ENCODE measurements around the gene SMAD1.

Gene SMAD1

DNA sequence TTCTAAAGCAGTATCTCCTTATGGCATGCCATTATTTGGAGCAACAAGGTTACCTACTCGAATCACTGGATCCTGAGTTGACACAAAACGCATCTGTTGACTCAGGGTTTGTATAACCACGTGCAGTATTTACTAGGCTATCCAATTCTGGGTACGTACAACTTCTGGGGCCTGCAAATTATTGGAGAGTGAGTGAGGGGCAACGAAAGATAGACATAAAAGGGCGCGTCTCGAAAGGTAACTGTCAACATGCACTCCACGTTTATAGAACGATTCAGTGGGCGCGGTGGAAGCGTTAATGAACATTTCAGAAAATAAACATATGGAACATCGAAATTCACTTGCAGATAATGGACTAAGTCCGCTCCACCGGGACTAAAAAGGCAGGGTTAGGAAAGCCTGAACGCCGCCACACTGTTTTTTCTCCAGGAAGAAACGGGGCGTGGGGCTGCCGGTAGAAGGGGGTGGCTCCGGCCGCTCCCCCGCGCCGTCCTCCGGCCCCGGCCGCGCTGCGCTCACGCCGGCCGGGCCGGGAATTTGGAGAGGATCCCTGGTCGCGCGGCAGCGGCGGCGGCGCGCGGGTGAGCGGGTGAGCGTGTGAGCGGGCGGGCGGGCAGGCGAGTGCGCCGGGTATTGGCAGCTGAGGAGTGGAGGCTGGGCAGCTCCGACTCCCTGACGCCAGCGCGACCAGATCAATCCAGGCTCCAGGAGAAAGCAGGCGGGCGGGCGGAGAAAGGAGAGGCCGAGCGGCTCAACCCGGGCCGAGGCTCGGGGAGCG lies at the start of gene SMAD1:
TSS of gene SMAD1 (plus strand) at position 690 of the 778 bp plus-strand sequence. CDS start 32,761 bp downstream, outside the sequence.
- peak within 1 kb of the TSS; percentile 96 for H3K4me2 ChIP-seq (ENCODE audit: low read length)
- H3K9me3 ChIP-seq (ENCODE audit: insufficient read depth, low read length): no peaks in the 10 kb centered on the region
- peaks cover 50% of the 10 kb centered on the region for H3K27me3 ChIP-seq (ENCODE audit: low read depth, low read length)
- peak within 1 kb of the TSS; percentile 95 for H2AFZ ChIP-seq (ENCODE audit: low read depth, low read length)
- peaks cover 5% of the 10 kb centered on the region; the same call in 1 of the 2 replicates for H4K20me1 ChIP-seq (ENCODE audit: insufficient read depth, low read length)
- peak within 1 kb of the TSS; percentile 78 for H3K4me3 ChIP-seq (ENCODE audit: low read length)
- no peak within 1 kb of the TSS for H3K27ac ChIP-seq (ENCODE audit: low read length)
- H3K79me2 ChIP-seq (ENCODE audit: low read length): no peaks in the 10 kb centered on the region
- peaks cover 11% of the 10 kb centered on the region for H3K4me1 ChIP-seq (ENCODE audit: low read length)
- H3K36me3 ChIP-seq (replicated peaks; ENCODE audit: low read depth, low read length): no peaks in the 10 kb centered on the region
- no peak for TF ChIP-seq EZH2phosphoT487 (IDR thresholded peaks at IDR 0.05; ENCODE audit: low read depth)
- TF ChIP-seq, protein P1, sequence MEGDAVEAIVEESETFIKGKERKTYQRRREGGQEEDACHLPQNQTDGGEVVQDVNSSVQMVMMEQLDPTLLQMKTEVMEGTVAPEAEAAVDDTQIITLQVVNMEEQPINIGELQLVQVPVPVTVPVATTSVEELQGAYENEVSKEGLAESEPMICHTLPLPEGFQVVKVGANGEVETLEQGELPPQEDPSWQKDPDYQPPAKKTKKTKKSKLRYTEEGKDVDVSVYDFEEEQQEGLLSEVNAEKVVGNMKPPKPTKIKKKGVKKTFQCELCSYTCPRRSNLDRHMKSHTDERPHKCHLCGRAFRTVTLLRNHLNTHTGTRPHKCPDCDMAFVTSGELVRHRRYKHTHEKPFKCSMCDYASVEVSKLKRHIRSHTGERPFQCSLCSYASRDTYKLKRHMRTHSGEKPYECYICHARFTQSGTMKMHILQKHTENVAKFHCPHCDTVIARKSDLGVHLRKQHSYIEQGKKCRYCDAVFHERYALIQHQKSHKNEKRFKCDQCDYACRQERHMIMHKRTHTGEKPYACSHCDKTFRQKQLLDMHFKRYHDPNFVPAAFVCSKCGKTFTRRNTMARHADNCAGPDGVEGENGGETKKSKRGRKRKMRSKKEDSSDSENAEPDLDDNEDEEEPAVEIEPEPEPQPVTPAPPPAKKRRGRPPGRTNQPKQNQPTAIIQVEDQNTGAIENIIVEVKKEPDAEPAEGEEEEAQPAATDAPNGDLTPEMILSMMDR (IDR thresholded peaks at IDR 0.05; ENCODE audit: low read depth, low read length): no peak
- H3K9ac ChIP-seq (ENCODE audit: low read length): peak within 1 kb of the TSS; percentile 64

DNA sequence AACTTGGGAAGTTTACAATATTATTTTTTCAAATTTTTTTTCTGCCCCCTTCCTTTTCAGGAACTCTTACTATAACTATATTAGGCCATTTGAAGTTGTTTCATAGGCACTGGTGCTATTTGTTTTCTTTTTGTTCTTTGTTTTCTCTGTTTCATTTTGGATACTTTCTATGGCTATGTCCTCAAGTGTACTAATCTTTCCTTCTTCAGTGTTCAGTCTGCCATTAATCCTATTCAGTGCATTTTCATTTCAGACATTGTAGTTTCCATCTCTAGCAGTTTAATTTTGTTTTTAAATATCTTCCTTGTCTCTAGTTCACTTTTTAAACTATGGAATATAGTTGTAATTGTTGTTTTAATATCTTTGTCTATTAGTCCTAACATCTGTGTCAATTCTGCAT lies 48.0 kb upstream of the SMAD1 start:
- no peak overlapping the region for H2AFZ ChIP-seq (ENCODE audit: low read depth, low read length)
- peaks cover 9% of the 10 kb centered on the region; the same call in 1 of the 2 replicates for H3K9me3 ChIP-seq (ENCODE audit: insufficient read depth, low read length)
- H3K4me3 ChIP-seq (ENCODE audit: low read length): no peak overlapping the region
- H3K27me3 ChIP-seq (ENCODE audit: low read depth, low read length): 0 out of 2 replicates have a peak, but pooled peaks cover 5% of the 10 kb centered on the region
- no peak overlapping the region for H3K9ac ChIP-seq (ENCODE audit: low read length)
- H3K4me1 ChIP-seq (ENCODE audit: low read length): no peaks in the 10 kb centered on the region
- TF ChIP-seq EZH2phosphoT487 (IDR thresholded peaks at IDR 0.05; ENCODE audit: low read depth): no peak
- TF ChIP-seq, protein P1 (IDR thresholded peaks at IDR 0.05; ENCODE audit: low read depth, low read length): no peak
- no peak overlapping the region for H3K27ac ChIP-seq (ENCODE audit: low read length)
- no peaks in the 10 kb centered on the region for H4K20me1 ChIP-seq (ENCODE audit: insufficient read depth, low read length)
- no peak overlapping the region for H3K4me2 ChIP-seq (ENCODE audit: low read length)
- no peaks in the 10 kb centered on the region for H3K79me2 ChIP-seq (ENCODE audit: low read length)
- no peaks in the 10 kb centered on the region for H3K36me3 ChIP-seq (replicated peaks; ENCODE audit: low read depth, low read length)

DNA sequence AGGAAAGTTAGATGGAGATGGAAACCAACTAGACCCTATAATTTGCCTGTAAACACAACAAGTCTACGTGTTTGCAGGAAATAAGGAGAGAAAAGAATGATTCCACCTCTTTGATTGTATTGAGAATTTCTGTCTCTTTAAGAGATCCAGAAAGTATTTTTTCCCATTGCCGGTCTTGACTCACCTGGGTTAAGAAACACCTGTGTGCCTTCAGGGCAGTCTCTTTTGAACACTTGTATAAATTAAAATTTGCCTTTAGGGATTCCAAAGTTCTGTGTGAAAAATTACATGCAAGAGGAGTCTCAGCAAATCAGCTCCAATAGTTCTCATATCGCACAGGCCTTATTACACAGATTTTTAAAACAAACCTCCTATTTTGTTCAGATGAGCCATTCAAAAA lies 46.0 kb upstream of the SMAD1 start:
- Histone ChIP-seq H3K4me2 (ENCODE audit: low read length) (no peak overlapping the region), H2AFZ (ENCODE audit: low read depth, low read length) (no peak overlapping the region), H3K36me3 (replicated peaks; ENCODE audit: low read depth, low read length) (no peaks in the 10 kb centered on the region), H3K27me3 (ENCODE audit: low read depth, low read length) (0 out of 2 replicates have a peak, but pooled peaks cover 5% of the 10 kb centered on the region), H3K79me2 (ENCODE audit: low read length) (no peaks in the 10 kb centered on the region), H3K9me3 (ENCODE audit: insufficient read depth, low read length) (peaks cover 9% of the 10 kb centered on the region; the same call in 1 of the 2 replicates), H3K4me3 (ENCODE audit: low read length) (no peak overlapping the region), H3K9ac (ENCODE audit: low read length) (no peak overlapping the region), H3K4me1 (ENCODE audit: low read length) (no peaks in the 10 kb centered on the region), H3K27ac (ENCODE audit: low read length) (no peak overlapping the region), H4K20me1 (ENCODE audit: insufficient read depth, low read length) (no peaks in the 10 kb centered on the region)
- TF ChIP-seq, protein P1 (IDR thresholded peaks at IDR 0.05; ENCODE audit: low read depth, low read length): no peak
- TF ChIP-seq EZH2phosphoT487 (IDR thresholded peaks at IDR 0.05; ENCODE audit: low read depth): no peak

DNA sequence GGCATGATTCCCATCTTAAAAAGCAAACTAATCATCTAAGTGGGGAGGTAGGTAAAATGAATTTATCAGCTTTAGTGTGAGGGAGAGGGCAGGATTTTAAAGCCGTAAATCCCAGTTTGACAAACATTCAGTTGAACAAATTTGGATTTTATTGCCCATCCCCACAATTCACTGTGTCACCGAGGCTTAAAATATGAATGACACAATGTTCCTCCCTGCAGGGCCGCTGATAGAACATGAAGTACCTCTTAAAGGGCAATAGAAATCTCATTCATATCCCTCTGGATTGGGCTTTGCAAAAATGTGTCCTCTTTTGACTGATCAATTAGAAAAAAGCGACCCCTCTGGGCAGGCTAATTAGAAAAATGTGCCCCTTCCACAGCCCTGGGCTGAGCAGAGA lies 45.5 kb upstream of the SMAD1 start:
- Histone ChIP-seq H3K9me3 (ENCODE audit: insufficient read depth, low read length) (peaks cover 9% of the 10 kb centered on the region; the same call in 1 of the 2 replicates), H3K79me2 (ENCODE audit: low read length) (no peaks in the 10 kb centered on the region), H3K36me3 (replicated peaks; ENCODE audit: low read depth, low read length) (no peaks in the 10 kb centered on the region), H3K27me3 (ENCODE audit: low read depth, low read length) (0 out of 2 replicates have a peak, but pooled peaks cover 5% of the 10 kb centered on the region), H3K27ac (ENCODE audit: low read length) (no peak overlapping the region), H4K20me1 (ENCODE audit: insufficient read depth, low read length) (no peaks in the 10 kb centered on the region), H3K9ac (ENCODE audit: low read length) (no peak overlapping the region), H3K4me1 (ENCODE audit: low read length) (no peaks in the 10 kb centered on the region), H2AFZ (ENCODE audit: low read depth, low read length) (no peak overlapping the region), H3K4me3 (ENCODE audit: low read length) (no peak overlapping the region), H3K4me2 (ENCODE audit: low read length) (no peak overlapping the region)
- TF ChIP-seq, protein P1 (IDR thresholded peaks at IDR 0.05; ENCODE audit: low read depth, low read length): no peak
